ENCODE data around the gene ST8SIA6. TPM values are rescaled to one million over a fixed set of nuclear protein-coding genes. Genes with fewer than 3 reads are reported as not detected.

Gene ST8SIA6
- total RNA-seq, 1 donor from 2014 or later, result 0.13 TPM

GRCh38 chr10:17380016-17380415 is 74.4 kb downstream of the ST8SIA6 start:
- Mint-ChIP-seq H3K36me3 (ENCODE audit: low read depth) (no peaks in the 10 kb centered on the region), H3K4me3 (no peak overlapping the region), H3K9me3 (peaks cover 3% of the 10 kb centered on the region), H3K27ac (no peak overlapping the region), H3K27me3 (peaks cover 5% of the 10 kb centered on the region), H3K4me1 (no peaks in the 10 kb centered on the region)
- TF ChIP-seq CTCF (IDR thresholded peaks at IDR 0.05), result no peak
- ATAC-seq (ENCODE audit: low read depth) (no peak), DNase-seq (no peak)
- intact Hi-C loops (cut with micrococcal nuclease), result no loop called here
- CTCF ChIA-PET, result no interaction called here
- POLR2A ChIA-PET, result no interaction called here

- no peaks in the 10 kb centered on the region for H3K4me1 Mint-ChIP-seq
- peaks cover 5% of the 10 kb centered on the region for H3K27me3 Mint-ChIP-seq
- H3K27ac Mint-ChIP-seq, result no peak overlapping the region
- ChIA-PET CTCF (no interaction called here), POLR2A (no interaction called here)
- intact Hi-C loops (cut with micrococcal nuclease), result loop anchor here (5.0 kb wide), 1 partner anchor 537 kb away; no protein-coding TSS in a partner anchor
- TF ChIP-seq CTCF (IDR thresholded peaks at IDR 0.05), result no peak
- H3K9me3 Mint-ChIP-seq, result peaks cover 3% of the 10 kb centered on the region
- H3K36me3 Mint-ChIP-seq (ENCODE audit: low read depth), result no peaks in the 10 kb centered on the region
- DNase-seq (no peak), ATAC-seq (ENCODE audit: low read depth) (no peak)
- H3K4me3 Mint-ChIP-seq, result no peak overlapping the region
These were observed 75.2 kb downstream of the ST8SIA6 start for GRCh38 chr10:17379151-17379690.

- Mint-ChIP-seq H3K4me1 (no peaks in the 10 kb centered on the region), H3K27ac (no peak overlapping the region), H3K9me3 (peaks cover 3% of the 10 kb centered on the region), H3K36me3 (ENCODE audit: low read depth) (no peaks in the 10 kb centered on the region), H3K4me3 (no peak overlapping the region), H3K27me3 (peaks cover 5% of the 10 kb centered on the region)
- TF ChIP-seq CTCF (IDR thresholded peaks at IDR 0.05), result no peak
- ATAC-seq (ENCODE audit: low read depth), result no peak
- no peak for DNase-seq
- ChIA-PET CTCF (interaction anchor here (0.8 to 1.2 kb wide), 2 partner anchors 485 to 506 kb away, joined by 3 read pairs; no protein-coding TSS in a partner anchor), POLR2A (no interaction called here)
- intact Hi-C loops (cut with micrococcal nuclease), result loop anchor here (1.0 to 5.0 kb wide), 2 partner anchors 534 to 548 kb away; no protein-coding TSS in a partner anchor
These were observed 78.3 kb downstream of the ST8SIA6 start for GRCh38 chr10:17375936-17376584.

- POLR2A ChIA-PET, result no interaction called here
These were observed 85.6 kb downstream of the ST8SIA6 start for GRCh38 chr10:17368708-17369272.

More at GRCh38 chr10:17368708-17369272, 85.6 kb downstream of the ST8SIA6 start:
- Mint-ChIP-seq H3K36me3 (ENCODE audit: low read depth) (no peaks in the 10 kb centered on the region), H3K27ac (no peak overlapping the region), H3K9me3 (peaks cover 4% of the 10 kb centered on the region), H3K4me3 (no peak overlapping the region), H3K27me3 (no peaks in the 10 kb centered on the region), H3K4me1 (no peaks in the 10 kb centered on the region)
- CTCF ChIA-PET, result no interaction called here
- DNase-seq (no peak), ATAC-seq (ENCODE audit: low read depth) (no peak)
- intact Hi-C loops (cut with micrococcal nuclease), result no loop called here
- no peak for TF ChIP-seq CTCF (IDR thresholded peaks at IDR 0.05)

Measured in activated B cell treated with CpG ODN at 0.5 μM for 24 hours (primary cell).